Superior temporal gyrus (tissue), 1 donor: ENCODE data around the gene CCDC33.

Experiments
- DNase-seq: peaks from one replicate; pipeline ENCODE4 v3.0.0-alpha.2; 2016; ENCODE audit errors: extremely low spot score

Gene CCDC33

DNA sequence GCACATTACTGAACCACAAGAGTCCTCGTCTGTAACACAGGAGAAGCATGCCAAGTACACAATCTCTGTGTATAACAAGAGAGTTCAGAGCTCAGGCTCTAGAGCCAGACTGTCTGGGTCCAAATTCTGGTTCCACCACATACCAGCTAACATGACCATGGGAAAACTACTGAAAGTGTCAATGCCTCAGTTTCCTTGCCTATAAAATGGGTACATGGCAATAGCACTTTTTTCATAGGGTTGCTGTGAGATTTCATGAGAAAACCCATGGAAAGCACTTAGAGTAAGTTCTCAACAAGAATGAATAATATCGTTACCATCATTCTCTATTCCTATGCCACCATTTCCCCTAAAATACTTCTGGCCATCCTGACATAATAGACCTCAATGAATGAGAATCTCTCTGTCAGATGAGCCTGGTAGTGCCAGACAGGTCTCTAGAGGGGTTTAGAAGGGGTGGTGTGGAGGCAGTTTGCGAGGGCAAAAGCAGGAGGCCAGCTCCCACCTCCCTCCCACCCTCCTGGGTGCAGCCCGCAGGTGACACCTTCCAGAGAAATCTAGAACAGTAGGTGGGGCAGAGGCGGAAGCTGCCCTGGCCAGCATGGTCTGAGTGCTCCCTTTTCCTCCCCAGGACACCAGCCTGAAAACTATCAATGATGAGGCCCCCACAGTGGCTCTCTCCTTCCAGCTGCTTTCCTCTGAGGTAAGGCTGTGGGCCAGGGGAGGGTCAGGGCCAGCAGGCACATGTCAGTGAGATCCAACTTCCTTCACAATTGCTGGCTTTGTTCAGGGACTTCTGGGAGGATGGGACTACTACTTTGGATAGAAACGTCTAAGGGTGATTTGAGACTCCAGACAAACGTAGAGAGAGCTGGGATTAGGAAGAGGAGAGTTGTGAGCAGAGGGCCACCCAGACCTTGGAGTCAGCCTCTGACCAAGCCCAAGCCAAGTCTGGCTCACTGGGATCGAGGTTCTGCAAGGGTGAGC, 45.3 kb downstream of the CCDC33 start:
- DNase-seq = no peak

GRCh38 chr15:74283368-74283767, 47.2 kb downstream of the CCDC33 start:
- no peak for DNase-seq

DNA sequence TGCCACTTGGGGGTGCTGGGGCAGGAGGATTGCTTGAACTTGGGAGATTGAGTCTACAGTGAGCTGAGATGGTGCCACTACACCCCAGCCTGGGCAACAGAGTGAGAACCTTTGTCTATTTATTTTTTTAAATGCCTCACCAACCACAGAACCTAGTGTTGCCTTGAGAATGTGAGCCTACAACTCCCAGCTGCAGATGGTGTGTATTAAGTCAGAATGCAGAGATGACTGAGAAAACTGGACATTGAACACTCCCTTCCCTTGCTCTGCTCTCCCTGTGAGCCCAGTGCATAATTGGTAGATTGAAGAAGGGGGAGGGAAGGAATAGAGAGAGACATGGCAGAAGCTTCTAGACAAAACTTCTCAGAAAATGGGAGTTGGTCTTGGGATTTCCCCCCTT, 53.5 kb downstream of the CCDC33 start:
- no peak for DNase-seq

DNA sequence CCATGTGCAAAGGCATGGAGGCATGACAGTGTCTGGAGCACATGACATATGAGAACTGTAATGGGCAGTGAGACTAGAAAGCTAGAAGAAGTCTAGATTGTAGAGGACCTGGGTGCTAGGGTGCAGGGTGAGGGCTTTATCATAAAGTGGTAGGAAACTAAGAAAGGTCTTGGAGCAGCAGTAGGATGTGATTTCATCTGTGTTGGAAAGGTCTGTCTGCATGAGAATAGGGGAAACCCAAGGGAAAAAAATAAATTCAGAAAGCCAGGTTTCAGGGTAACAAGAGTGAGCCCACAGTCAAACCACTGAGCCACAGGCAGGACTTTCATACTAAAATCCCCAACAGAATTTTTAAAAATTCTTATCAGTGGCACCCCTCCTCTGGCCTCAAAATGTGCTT, 54.5 kb downstream of the CCDC33 start:
- DNase-seq = no peak

- DNase-seq = peak; percentile 57
These were observed 55.3 kb downstream of the CCDC33 start for GRCh38 chr15:74291101-74292071.

DNA sequence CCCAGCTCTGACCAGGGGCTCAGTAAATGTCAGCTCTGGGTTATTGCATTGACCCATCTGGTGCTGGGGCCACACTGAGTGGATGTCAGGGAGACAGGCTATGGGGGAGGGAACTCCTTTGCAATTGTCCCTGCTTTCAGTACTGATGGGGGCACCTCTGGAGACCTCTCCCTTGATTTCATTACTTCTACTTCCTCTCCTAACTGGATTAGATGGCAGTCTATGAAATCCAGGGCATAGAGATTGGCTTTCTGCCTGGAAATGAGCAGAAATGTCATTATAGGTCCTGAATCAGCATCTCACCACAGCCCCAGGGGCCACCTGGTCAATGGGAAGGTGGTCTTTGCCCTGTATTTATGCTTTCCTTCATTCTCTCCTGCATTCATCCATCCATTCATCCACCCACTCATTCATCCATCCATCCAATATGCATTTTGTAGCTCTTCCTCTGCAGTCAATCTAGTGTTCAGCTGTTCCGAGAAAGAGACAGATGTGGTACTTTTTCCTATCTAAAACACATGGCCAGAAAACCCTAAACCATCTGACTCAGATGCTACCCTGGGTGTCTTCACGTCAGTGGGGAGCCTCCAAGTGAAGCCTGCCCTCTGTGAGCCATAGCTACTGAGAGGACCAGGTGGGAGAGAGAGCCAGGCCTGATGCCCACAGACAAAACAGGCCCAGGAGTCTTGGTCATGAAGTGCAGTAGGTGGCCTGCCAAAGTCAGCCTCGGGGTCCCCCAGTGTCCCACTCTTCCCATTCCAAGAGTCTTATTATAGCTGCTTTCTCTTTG, 57.1 kb downstream of the CCDC33 start:
- no peak for DNase-seq

DNA sequence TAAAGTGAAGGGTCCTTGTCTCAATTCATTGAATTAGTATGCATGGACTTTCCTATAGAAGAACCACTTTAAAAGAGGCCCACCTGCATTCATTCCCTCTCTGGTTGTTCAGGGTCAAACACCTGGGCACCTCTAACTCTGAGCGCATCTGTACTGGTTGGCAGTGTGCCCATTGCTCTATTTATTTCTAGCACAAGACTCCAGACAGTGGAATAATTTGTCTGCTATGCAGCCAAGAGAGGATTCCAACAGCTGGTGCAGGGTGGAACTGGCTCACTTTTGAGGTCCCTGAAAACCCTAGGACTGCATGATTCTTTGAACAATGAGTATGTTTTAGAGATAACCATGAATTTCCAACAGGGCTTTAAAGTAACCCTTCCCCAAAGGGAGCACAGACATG, 57.9 kb downstream of the CCDC33 start:
- DNase-seq = no peak

GRCh38 chr15:74295800-74296199, 59.7 kb downstream of the CCDC33 start:
- no peak for DNase-seq

DNA sequence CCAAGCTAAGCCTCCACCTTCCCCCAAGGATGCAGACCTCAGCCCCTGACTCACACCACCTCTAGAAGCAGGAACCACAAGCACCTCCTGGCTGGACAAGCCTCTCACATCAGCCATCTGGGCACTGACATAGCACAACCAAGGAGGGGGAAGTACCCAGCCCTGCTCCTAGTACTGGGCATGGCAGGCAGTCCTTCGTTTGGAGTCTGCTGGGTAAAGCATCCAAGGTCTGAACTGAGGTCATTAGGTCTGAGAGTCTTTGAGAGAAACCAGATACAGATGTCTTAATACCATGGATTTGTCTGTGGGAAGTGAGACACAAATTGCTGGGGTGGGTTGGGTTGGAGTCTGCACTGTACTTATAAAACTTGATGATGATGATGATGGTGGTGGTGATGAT, 61.8 kb downstream of the CCDC33 start:
- DNase-seq = no peak

- no peak for DNase-seq
These were observed 64.1 kb downstream of the CCDC33 start for GRCh38 chr15:74300057-74300795.

- no peak for DNase-seq
These were observed 65.6 kb downstream of the CCDC33 start for GRCh38 chr15:74301583-74302361.

GRCh38 chr15:74302821-74303359, 66.8 kb downstream of the CCDC33 start:
- peak; percentile 40 for DNase-seq

DNA sequence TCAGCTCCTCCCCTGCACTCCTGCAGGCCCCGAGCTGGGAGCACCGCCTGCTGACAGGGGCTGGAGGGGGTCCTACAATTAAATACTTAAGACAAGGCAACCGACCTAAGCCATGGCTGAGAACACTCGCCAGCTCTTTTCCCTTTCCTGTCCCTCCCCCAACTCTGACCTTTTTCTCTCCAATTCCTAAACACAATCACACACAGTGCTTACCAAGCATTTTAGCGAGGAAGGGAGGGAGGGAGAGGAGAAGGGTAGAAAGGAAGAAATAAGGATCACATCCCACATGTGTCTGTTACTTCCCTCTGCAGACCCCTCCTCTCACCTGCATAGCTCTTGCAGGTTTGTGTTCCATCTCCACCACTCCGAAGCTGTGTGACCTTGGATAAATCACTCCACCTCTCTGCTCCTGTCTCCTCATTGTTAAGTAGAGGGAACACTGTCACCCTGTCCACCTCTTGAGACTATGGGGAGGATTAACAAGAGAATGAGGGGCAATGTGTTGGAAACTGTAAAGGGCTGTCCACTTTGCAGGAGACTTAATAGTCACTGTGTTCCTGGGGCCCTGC, 67.7 kb downstream of the CCDC33 start:
- DNase-seq = no peak

DNA sequence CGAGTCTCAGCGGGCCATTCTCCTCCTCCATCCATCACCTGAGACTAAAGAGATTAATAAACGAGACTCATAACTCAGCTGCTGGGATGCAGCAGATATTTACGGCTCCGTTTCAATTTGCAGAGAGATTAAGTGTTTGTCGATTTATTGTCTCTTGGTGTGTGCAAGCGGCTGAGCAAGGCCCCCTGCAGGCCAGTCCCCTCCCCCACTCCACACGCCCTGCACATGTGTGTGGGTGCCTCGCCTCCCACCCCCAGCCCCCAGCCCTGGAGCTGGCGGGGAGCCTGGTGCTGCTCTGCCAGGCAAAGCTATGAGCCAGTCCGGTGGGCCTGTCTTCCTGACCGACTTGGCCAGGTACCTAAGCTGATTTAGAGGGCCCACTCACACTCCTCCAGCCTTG, 68.3 kb downstream of the CCDC33 start:
- no peak for DNase-seq

DNA sequence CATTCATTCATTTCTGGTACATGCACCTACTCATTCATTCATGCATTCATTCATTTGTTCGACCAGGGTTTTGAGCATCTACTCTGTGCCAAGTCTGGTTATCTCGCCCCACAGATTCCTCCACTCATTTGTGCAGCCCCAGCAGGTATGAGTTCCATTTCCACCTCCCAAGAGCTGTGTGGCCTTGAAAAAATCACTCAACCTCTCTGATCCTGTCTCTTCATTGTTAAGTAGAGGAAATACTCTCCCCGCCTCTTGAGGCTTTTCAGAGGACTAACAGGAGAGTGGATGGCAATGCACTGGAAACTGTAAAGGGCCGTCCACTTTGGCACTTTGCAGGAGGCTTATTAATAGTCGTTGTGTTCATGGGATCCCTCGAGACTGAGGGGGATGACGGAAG, 69.6 kb downstream of the CCDC33 start:
- DNase-seq = no peak

- no peak for DNase-seq
These were observed 70.7 kb downstream of the CCDC33 start for GRCh38 chr15:74306781-74307217.

DNA sequence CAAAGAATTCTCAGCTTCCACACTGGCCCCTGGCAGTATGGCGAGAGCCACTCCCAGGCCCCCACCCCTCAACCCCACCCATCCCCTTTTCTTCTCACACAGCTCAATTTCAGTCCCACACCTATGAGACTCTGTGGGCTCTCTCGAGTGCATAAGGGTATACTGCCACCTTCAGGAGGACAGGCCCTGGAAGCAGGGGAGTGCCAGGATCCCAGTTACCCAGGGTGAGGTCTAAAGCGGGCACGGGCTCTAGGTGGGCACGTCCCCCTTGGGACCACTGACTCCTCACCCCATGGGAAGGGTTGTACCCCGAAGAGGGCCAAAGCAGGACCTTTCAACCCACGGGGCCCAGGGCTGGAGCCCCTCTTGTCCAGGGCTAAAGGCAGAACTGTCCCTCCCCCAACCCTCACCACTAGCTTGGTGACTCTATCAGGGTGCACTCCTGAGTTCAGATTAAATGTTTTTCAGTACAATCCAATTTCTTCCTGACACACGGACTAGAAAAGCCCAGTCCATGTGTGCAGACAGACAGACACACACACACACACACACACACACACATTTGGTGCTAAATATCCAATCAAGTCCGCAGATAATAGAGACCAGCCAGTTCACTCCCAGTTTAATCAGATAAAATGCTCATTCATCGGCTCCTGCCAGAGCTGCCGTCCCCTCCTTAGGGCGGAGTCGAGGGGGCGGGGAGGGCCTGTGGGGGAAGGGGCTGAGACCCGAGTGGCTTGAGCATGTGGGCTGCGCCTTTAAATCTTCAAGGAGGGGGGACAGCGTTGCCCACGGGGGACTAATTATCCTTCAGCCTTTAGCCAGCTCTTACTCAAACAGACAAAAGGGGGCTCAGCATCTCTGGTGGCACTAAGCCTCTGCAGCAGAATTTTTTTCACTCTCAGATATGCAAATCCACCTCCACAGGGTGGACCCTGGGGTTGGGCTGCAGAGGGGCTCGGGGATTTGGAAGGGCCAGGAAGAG, 72.0 kb downstream of the CCDC33 start:
- DNase-seq = peak; percentile 71
